HG02798 (cell line): ENCODE data around the gene BCL11B.

Experiments
- ATAC-seq: cut with Tn5 transposase; IDR thresholded peaks from one replicate; pipeline ENCODE4 v1.9.1; 2021; ENCODE audit warnings: mild to moderate bottlenecking; ENCODE audit not compliant: unreplicated experiment, poor library complexity

BCL11B gene

GRCh38 chr14:99125616-99126431 is 146.2 kb downstream of the BCL11B start:
- ATAC-seq, result no peak

GRCh38 chr14:99125113-99125512 is 146.9 kb downstream of the BCL11B start:
- ATAC-seq, result no peak

GRCh38 chr14:99124482-99125105 is 147.4 kb downstream of the BCL11B start:
- no peak for ATAC-seq

GRCh38 chr14:99123208-99123870 is 148.7 kb downstream of the BCL11B start:
- no peak for ATAC-seq

GRCh38 chr14:99122521-99123125 is 149.4 kb downstream of the BCL11B start:
- ATAC-seq, result no peak

GRCh38 chr14:99121319-99121875 is 150.6 kb downstream of the BCL11B start:
- no peak for ATAC-seq

- ATAC-seq, result no peak
These were observed 151.3 kb downstream of the BCL11B start for GRCh38 chr14:99120526-99121318.

- ATAC-seq, result no peak
These were observed 152.2 kb downstream of the BCL11B start for GRCh38 chr14:99119554-99120525.
